HG03066 (cell line): ENCODE measurements around the gene SGCA.
A peak's percentile ranks its signal among the peaks of the same experiment; 100 is the strongest.

Source experiments
- ATAC-seq: cut with Tn5 transposase; IDR thresholded peaks from one replicate; pipeline ENCODE4 v1.9.1; 2021; ENCODE audit warnings: low read depth; ENCODE audit not compliant: unreplicated experiment

Gene SGCA

DNA sequence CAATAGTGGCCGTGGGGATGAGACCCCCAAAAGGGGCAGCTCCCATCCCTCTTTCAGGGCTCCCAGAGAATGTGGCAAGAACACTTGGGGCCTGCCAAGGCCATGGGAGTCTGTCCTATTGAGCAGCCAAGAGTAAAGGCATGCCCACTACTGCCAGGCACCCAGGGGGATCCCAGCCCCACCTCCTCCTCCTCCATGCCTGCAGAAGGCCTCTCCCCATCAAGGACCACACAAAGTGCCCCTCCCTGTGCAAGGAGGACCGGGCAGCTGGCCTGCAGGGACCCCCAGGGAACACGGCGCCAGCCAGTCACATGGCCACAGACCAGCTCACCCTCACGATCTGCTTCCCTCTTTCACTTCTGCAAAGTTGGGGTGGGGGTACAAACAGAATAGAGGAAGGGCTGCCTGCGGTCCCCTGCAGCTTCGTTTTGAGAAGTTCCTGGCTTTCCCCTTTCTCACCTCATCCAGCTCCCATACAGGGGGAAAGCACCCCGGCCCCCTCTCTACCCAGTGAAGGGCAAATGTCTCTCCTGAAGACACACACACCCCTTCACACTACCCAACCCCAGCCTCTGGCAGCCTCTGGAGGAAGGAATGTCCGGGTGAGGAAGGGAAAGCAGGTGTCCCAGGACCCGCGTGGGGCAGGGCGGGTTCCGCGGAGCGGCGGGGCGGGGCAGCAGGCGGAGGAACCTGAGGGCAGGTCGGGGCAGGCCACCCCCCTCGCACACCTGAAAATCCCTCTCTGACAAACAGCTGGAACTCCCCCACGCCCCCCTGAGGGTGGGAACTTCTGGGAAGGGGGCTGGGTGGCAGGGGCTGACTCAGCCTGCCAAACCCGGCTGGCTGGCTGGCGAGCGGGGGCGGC lies 17.3 kb upstream of the SGCA start:
- peak; percentile 42 for ATAC-seq

- ATAC-seq = no peak
Observed at GRCh38 chr17:50149091-50149416, 16.8 kb upstream of the SGCA start.

DNA sequence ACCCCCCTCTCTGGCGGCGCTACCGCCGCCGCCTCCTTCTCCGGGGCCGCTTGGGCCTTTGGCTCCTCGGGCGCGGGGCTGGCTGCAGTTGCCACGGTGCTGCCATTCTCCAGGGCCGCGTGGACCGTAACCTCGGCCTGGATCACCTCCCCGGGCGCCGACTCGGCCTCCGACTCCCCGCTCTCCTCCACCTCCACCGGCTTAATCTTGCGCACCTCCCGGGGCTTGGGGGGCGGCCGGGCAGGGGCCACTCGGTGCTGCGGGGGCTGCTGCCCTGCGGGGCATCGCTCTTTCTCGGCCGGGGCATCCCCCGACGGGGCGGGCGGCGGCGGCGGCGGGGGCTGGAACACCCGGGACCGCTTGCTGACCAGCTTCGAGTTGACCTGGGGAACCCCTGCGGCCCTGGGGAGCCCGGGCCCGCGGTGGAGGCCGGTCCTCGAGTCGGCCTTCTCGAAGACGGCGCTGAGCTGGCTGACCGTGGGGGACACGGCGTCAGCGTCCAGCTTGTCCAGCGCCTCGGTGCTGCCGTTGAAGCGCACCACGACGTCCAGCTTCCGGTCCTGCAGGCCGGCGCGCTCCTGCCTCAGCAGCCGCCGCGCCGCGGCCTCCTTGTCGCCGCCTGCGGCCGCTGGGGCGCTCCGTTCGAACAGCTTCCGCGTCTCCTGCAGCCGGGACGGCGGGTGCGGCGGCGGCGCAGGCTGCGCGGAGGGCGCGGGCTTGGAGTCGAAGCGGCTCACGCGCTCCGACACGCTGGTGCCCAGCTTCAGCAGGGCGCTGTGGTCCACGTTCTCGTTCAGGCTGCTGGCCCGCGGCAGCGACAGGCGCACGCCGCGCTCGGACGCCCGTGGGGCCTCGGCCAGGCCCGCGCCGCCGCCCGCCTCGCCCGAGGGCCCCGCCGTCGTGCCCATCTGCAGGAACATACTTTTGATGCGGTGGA lies 16.1 kb upstream of the SGCA start:
- no peak for ATAC-seq

GRCh38 chr17:50150354-50151040 lies 15.3 kb upstream of the SGCA start, which contains the start of gene PPP1R9B:
Gene PPP1R9B (minus strand): TSS chr17:50150677. CDS start chr17:50150513, 164 bp downstream.
- no peak for ATAC-seq

DNA sequence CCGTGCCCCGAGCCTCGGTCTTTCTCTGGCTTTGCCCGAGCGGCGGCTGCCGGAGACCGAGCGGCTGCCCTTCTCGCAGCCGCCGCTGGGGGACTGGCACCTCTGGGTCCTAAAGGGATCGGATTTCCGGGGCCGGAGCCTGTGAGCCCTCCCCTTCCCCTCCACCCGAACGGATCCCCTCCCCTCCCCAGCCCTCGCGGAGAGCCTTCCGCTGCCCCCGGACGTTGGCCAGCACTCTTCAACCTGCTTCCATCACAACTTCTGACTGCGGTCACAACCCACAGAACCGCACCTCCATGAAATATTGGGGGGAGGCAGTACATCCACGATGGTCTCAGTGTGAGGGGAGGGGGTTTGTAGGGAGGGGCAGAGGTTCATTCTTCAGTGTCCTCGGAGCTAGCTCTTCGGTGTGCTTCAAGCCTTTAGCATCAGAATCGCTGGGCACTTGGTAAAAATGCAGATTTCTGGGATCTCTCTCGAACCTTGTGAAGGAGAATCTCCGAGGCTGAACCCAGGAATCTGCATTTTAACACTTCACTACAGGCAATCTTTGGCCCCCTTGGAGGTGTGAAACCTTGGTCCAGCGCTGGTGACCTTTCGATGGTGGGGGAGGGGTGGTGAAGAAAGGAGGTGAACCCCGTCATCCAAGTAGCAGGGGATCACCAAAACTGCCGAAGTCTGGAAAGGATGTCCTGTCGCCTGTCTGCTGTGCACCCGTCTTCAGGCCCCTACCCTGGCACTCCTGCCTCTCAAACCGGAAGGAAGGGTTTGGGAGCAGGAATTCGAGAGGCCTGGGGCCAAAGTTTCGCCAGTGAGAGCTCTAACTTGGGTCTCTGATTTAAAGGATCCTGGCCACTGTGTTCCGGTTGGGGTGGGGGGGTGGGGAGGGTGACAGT lies 14.5 kb upstream of the SGCA start:
- ATAC-seq = peak; percentile 3

- ATAC-seq = peak; percentile 36
Observed at GRCh38 chr17:50151937-50152547, 13.8 kb upstream of the SGCA start.

GRCh38 chr17:50152736-50153135 lies 13.1 kb upstream of the SGCA start:
- no peak for ATAC-seq

DNA sequence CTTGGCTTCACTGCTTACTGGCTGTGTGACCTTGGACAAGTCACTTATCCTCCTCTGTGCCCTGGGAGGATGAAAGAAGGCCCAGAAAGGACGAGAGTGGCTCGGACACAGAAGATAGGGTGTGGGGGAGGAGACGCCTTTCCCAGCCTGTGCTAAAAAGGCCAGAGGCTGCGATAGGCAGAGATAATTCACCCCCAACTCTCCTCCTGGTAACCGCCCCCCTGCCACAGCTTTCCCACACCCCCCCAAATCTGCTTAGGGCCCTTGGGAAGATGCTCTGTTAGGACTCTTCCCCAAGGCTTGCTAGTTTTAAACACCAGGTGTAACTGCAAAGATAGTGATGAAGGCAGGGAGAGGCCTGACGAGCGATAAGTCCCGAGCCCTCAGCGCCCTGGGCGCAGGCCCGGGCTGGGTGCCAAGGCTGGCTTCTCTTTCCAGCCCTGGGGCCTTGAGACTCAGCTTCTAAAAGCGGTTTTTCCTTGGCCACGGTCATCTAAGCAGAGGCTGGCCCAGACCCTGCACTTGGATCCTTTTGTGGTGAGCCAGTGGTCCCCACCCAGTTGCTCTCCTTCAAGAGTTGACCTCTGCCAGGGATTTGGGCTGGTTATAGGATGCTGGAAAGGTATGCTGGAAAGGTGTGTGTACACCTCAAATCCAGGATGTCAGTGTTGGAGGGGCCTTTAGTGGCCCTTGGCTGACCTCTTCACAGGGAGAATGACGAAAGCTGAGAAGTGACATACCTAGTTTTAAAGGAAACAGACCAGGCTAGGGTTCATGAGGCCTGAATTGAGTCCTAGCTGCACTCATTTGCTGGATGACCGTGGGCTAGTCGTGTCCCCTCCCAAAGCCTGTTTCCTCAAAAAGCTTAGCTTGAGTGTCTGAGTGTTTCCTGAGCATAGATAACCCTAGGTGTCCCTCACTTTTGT lies 11.9 kb upstream of the SGCA start:
- ATAC-seq = no peak

DNA sequence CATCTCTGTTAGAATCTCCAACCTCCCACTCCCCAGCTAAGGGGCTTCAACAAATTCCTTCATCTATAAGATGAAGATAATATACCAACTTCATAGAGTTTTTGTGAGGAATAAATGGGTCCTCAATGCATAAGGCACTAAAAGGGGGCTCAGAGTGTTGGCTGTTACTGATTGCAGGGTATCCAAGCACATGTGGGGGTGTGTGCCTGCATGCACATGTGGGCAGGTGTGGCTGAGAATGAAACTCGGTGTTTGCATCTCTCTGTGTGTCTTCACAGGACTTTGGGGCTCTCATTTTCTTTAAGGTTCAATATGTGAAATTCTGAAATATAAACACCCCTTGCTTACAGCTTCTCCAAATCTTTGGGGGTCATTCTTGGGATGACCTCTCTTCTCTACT lies 11.2 kb upstream of the SGCA start:
- ATAC-seq = no peak

DNA sequence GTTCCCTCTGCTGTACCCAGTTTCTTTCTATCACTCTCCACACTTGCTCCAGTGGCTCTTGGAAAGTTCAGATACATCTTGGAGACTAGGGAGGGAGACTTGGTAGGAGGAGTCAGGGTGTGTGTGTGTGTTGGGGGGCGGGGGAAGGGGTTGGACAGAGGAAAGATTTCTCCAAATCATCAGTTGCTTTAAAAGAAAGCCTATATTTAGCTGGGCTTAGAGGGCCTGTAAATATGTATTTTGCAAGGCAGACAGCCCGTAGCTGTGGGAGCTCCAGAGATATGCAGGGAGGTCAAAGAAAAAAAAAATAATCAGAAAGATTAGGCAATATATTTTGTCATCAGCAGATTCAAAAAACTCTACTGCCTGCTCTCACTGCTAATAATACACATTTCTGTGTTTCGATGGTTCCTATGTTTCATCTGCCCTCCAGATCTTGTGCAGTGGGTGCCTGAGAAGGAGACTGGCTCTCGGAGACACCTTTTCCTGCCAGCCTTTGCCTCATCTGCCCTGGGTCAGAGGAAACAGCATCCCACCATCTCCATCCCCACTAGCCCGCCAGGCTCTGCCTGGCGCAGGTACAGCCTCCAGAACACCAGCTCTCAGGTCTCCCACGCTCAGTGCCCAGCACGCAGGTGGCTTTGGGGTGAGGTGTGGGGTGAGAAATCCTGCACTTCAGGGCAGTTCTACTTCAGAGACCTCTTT lies 10.5 kb upstream of the SGCA start:
- no peak for ATAC-seq

- ATAC-seq = no peak
Observed at GRCh38 chr17:50157891-50158290, 7.9 kb upstream of the SGCA start.

DNA sequence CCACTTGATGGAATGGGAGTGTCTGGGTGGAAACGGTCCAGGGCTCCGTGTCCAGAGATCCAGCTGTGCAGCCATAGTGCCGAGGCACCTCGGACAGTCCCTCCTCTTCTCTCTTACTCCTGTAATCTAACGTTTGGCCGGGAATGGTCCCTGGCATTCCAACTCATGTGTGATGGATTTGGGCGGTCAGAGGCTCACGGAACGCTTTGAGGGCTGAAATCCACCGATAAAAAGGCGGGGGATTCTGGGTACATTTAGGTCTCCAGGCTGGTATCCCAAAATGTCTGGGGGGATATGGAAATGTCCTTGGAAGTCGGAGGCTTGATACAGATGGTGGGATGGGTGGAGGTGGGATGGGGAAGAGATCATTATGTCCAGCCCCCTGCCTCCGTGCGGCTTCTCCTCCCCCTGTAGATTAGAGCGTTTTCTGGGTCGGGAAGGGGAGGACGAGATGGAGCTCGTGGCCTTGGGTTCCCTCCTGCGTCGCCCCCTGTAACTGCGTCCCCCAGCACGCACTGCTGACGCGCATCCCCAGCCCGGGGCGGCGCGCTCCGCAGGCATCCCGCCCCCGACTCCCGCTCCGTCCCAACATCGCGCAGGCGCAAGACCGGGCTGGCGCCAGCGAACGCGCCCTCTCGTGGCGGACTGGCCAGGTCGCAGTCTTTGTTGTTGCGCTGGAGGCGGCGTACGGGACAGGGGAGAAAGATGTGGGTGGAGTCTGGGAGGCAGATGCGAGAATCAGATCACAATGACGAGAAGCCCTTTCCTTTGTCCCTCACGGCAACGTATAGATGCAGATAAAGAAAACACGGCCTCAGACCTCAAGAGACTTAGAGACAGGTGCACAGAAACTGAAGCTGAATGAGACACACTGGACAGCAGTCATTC lies 4.5 kb upstream of the SGCA start:
- peak; percentile 82 for ATAC-seq

DNA sequence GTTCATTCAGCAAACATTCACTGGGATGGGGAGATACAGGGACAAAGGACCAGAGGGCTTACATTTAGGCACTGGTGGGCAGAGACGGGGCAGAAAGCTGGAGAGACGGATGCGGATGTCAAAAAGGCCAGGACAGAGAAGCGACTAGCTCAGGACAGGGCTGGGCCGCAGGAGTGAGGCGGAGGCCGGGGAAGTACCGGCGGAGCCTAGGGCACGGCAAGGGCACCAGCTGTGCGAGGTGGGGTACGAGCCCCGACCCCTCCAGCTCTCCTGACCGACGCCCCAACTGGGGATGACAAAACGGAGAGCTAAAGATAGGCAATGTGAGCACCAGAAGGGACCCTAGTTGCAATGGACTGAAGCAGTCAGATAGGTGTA lies 3.9 kb upstream of the SGCA start:
- ATAC-seq = no peak

- ATAC-seq = no peak
Observed at GRCh38 chr17:50162466-50163254, 3.1 kb upstream of the SGCA start.

DNA sequence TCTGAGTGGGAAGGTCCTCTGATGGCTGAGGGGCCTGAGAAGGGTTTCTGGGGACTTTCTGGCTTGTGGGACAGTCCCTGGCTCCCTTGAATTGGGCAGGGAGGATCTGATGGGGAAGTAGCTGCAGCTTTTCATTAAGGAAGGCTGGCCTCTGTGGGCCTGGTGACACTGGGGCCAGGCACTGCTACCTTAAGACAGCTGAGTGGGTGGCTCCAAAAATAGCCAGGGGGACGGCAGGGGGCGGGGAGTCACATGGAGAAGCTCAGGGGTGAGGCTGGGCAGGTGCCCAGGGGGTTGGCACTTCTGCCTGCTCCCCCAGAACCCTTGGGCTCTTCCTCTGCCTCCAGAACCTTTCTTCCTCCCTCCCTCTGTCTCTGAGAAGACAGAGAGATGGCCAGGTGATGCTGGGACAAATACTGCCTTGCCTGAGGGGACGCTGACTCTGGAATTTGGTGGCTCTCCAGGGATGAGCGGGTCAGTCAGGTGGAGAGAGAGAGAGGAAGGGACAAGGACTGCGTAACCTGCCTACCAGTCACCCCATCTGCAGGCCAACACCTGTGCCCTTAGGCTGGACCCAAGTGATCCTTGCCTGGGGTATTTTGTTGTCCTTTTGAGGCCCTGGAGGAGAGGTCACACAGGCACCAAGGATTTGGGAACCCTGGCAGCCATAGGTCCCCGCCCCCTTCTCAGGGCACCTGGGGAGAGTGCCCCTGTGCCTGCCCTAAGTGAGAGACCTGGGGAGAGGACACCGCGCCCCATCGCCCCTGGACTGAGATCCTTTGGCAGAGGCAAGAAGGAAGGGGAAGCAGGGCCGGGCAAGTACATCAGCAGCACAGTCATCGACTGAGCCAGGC lies 1.7 kb upstream of the SGCA start:
- no peak for ATAC-seq

- ATAC-seq = no peak
Observed at GRCh38 chr17:50164697-50164988, 1.2 kb upstream of the SGCA start.
